ENCODE measurements around the gene TMEM174.

TMEM174 gene

GRCh38 chr5:73154208-73155006, 18.6 kb upstream of the TMEM174 start:
- no peak for DNase-seq

GRCh38 chr5:73155271-73156222, 17.4 kb upstream of the TMEM174 start:
- DNase-seq: no peak

GRCh38 chr5:73157414-73158303, 15.3 kb upstream of the TMEM174 start:
- no peak for DNase-seq

GRCh38 chr5:73158313-73158712, 14.7 kb upstream of the TMEM174 start:
- DNase-seq: no peak

- DNase-seq: peak in 2 of 3 donors; percentile 25 to 27
Observed at GRCh38 chr5:73160239-73160671, 12.7 kb upstream of the TMEM174 start.

GRCh38 chr5:73170522-73170921, 2.5 kb upstream of the TMEM174 start:
- DNase-seq: peak; percentile 46 to 65 (median 55)

- DNase-seq: no peak
Observed at GRCh38 chr5:73171495-73171894, 1.5 kb upstream of the TMEM174 start.

- DNase-seq: no peak
Observed at GRCh38 chr5:73174100-73174815, 1.3 kb downstream of the TMEM174 start.

GRCh38 chr5:73176250-73176649, 3.3 kb downstream of the TMEM174 start:
- no peak for DNase-seq

- no peak for DNase-seq
Observed at GRCh38 chr5:73178265-73178664, 5.3 kb downstream of the TMEM174 start.

GRCh38 chr5:73179730-73180129, 6.7 kb downstream of the TMEM174 start:
- no peak for DNase-seq

GRCh38 chr5:73180566-73180965, 7.6 kb downstream of the TMEM174 start:
- DNase-seq: no peak

- no peak for DNase-seq
Observed at GRCh38 chr5:73182307-73182706, 9.3 kb downstream of the TMEM174 start.

- DNase-seq: no peak
Observed at GRCh38 chr5:73183000-73183399, 10.0 kb downstream of the TMEM174 start.

GRCh38 chr5:73183481-73183891, 10.5 kb downstream of the TMEM174 start:
- no peak for DNase-seq

GRCh38 chr5:73186976-73187375, 14.0 kb downstream of the TMEM174 start:
- DNase-seq: no peak

- no peak for DNase-seq
Observed at GRCh38 chr5:73188764-73189531, 16.0 kb downstream of the TMEM174 start.

- DNase-seq: no peak
Observed at GRCh38 chr5:73189871-73190376, 16.9 kb downstream of the TMEM174 start.

- DNase-seq: no peak
Observed at GRCh38 chr5:73192370-73192769, 19.4 kb downstream of the TMEM174 start.

GRCh38 chr5:73193592-73193991, 20.6 kb downstream of the TMEM174 start:
- DNase-seq: no peak

GRCh38 chr5:73196201-73196600, 23.2 kb downstream of the TMEM174 start:
- no peak for DNase-seq
